Neuronal stem cell (in vitro differentiated cells): Measurements from ENCODE around the gene ATG2A.

Source experiments
- DNase-seq: peaks from one replicate; pipeline ENCODE4 v3.0.0-alpha.2; 2013; ENCODE audit warnings: low spot score
- H2AFZ ChIP-seq: one replicate; pipeline ENCODE4 v1.6.1; 2013; ENCODE audit warnings: mild to moderate bottlenecking, low read length, inconsistent platforms
- H2AK5ac ChIP-seq: 2 replicates; pipeline ENCODE4 v1.6.1; 2013; ENCODE audit warnings: low read depth, mild to moderate bottlenecking, inconsistent platforms, low read length, moderate library complexity, mixed read lengths
- H2BK120ac ChIP-seq: 2 replicates; pipeline ENCODE4 v1.6.1; 2013; ENCODE audit warnings: low read depth, mild to moderate bottlenecking, inconsistent platforms, low read length, moderate library complexity, mixed read lengths
- H2BK12ac ChIP-seq: one replicate; pipeline ENCODE4 v1.6.1; 2013; ENCODE audit warnings: low read length, inconsistent platforms
- H2BK15ac ChIP-seq: 2 replicates; pipeline ENCODE4 v1.6.1; 2013; ENCODE audit warnings: mild to moderate bottlenecking, low read length, inconsistent platforms, mixed read lengths
- H2BK5ac ChIP-seq: one replicate; pipeline ENCODE4 v1.6.1; 2013; ENCODE audit warnings: inconsistent platforms, mild to moderate bottlenecking, low read length, moderate library complexity
- H3K14ac ChIP-seq: one replicate; pipeline ENCODE4 v1.6.1; 2013; ENCODE audit warnings: low read length, inconsistent platforms
- H3K18ac ChIP-seq: 2 replicates; pipeline ENCODE4 v1.6.1; 2013; ENCODE audit warnings: low read length, inconsistent platforms
- H3K23ac ChIP-seq: 2 replicates; pipeline ENCODE4 v1.6.1; 2013; ENCODE audit warnings: low read depth, mild to moderate bottlenecking, mixed read lengths, low read length, inconsistent platforms; ENCODE audit not compliant: poor library complexity
- H3K27ac ChIP-seq: replicated peaks from 3 replicates; pipeline ENCODE4 v1.5.1; 2013; ENCODE audit warnings: low read length, inconsistent platforms
- H3K27me3 ChIP-seq, 3 experiments: 2 replicates each; pipeline ENCODE4 v1.6.1; 2013; ENCODE audit warnings: low read length in 3 of 3, mild to moderate bottlenecking in 2 of 3, inconsistent platforms in 1 of 3, low read depth in 1 of 3, mixed read lengths in 1 of 3, moderate library complexity in 1 of 3; ENCODE audit not compliant: control insufficient read depth in 3 of 3, insufficient read depth in 3 of 3
- H3K36me3 ChIP-seq, 2 donors: replicated peaks in 1 of 2; 2 replicates each; pipeline ENCODE4 v1.6.1; 2013; ENCODE audit warnings: low read length in 2 of 2; ENCODE audit not compliant: control insufficient read depth in 2 of 2, insufficient read depth in 2 of 2
- H3K4ac ChIP-seq: 2 replicates; pipeline ENCODE4 v1.6.1; 2013; ENCODE audit warnings: inconsistent platforms, mild to moderate bottlenecking, low read length, moderate library complexity
- H3K4me1 ChIP-seq, 2 donors: 1 replicate in 1 of 2; 2 replicates in 1 of 2; pipeline ENCODE4 v1.6.1; 2013; ENCODE audit warnings: low read length in 2 of 2, low read depth in 1 of 2; ENCODE audit not compliant: control insufficient read depth in 2 of 2, insufficient read depth in 1 of 2
- H3K4me2 ChIP-seq: one replicate; pipeline ENCODE4 v1.6.1; 2013; ENCODE audit warnings: mild to moderate bottlenecking, low read length, inconsistent platforms; ENCODE audit not compliant: insufficient read depth, poor library complexity, severe bottlenecking
- H3K4me3 ChIP-seq, 2 donors: 2 replicates each; pipeline ENCODE4 v1.5.1; 2013; ENCODE audit warnings: low read length in 2 of 2, mild to moderate bottlenecking in 2 of 2, inconsistent platforms in 1 of 2, moderate library complexity in 1 of 2
- H3K79me1 ChIP-seq: one replicate; pipeline ENCODE4 v1.6.1; 2013; ENCODE audit warnings: low read depth, mild to moderate bottlenecking, inconsistent platforms, low read length, moderate library complexity
- H3K9ac ChIP-seq: one replicate; pipeline ENCODE4 v1.6.1; 2013; ENCODE audit warnings: mild to moderate bottlenecking, low read depth, low read length, inconsistent platforms; ENCODE audit not compliant: poor library complexity
- H3K9me3 ChIP-seq, 2 donors: replicated peaks in 1 of 2; 2 replicates each; pipeline versions ENCODE3 to v1.6.1; 2013; ENCODE audit warnings: low read length in 2 of 2, mild to moderate bottlenecking in 2 of 2, inconsistent platforms in 1 of 2, low read depth in 1 of 2, mixed read lengths in 1 of 2, moderate library complexity in 1 of 2; ENCODE audit not compliant: control insufficient read depth in 2 of 2, insufficient read depth in 1 of 2
- H4K8ac ChIP-seq: one replicate; pipeline ENCODE4 v1.6.1; 2013; ENCODE audit warnings: low read depth, mild to moderate bottlenecking, inconsistent platforms, low read length, moderate library complexity
- H4K91ac ChIP-seq: one replicate; pipeline ENCODE4 v1.6.1; 2013; ENCODE audit warnings: low read length, low read depth, mild to moderate bottlenecking, inconsistent platforms; ENCODE audit not compliant: poor library complexity
- WGBS, 2 donors: extraction: QIAGEN DNeasy Blood & Tissue Kit; methylation state at CpG; one replicate each; pipeline ENCODE4 v1.1.7; 2013; ENCODE audit warnings: missing lambda C conversion rate in 2 of 2, mixed read lengths in 1 of 2; ENCODE audit not compliant: insufficient read length in 2 of 2, insufficient replicate concordance in 1 of 2; ENCODE audit errors: extremely low coverage in 2 of 2; 5-methylcytosine and 5-hydroxymethylcytosine counted together

Gene ATG2A

GRCh38 chr11:64933213-64933934, 16.4 kb upstream of the ATG2A start:
- no CpG with 5 or more reads among the region's 12 CpGs for WGBS, 2 donors
- DNase-seq: no peak
- H3K27ac ChIP-seq: no peak overlapping the region
- H2AK5ac ChIP-seq: no peak overlapping the region
- peaks cover 0 to 20% (median 0%) of the 10 kb centered on the region in 3 experiments for H3K27me3 ChIP-seq
- H2BK15ac ChIP-seq: peak overlapping the region; percentile 33
- H4K91ac ChIP-seq: no peak overlapping the region
- H3K4me1 ChIP-seq: peaks cover 8 to 13% of the 10 kb centered on the region in 2 donors
- no peaks in the 10 kb centered on the region for H3K9me3 ChIP-seq
- peaks cover 0 to 3% of the 10 kb centered on the region in 2 donors for H3K36me3 ChIP-seq
- no peak overlapping the region for H3K4me2 ChIP-seq
- no peak overlapping the region for H3K18ac ChIP-seq
- H3K4ac ChIP-seq: no peak overlapping the region
- no peak overlapping the region for H4K8ac ChIP-seq
- H2BK120ac ChIP-seq: no peak overlapping the region
- no peak overlapping the region for H3K4me3 ChIP-seq
- H2AFZ ChIP-seq: no peak overlapping the region
- no peak overlapping the region for H3K9ac ChIP-seq
- H2BK12ac ChIP-seq: no peak overlapping the region
- no peak overlapping the region for H3K14ac ChIP-seq
- no peaks in the 10 kb centered on the region for H3K79me1 ChIP-seq
- H2BK5ac ChIP-seq: peak overlapping the region; percentile 31
- H3K23ac ChIP-seq: peak overlapping the region; percentile 7

GRCh38 chr11:64932324-64932723, 15.3 kb upstream of the ATG2A start:
- H2BK5ac ChIP-seq: no peak overlapping the region
- no peak overlapping the region for H4K8ac ChIP-seq
- H3K9ac ChIP-seq: no peak overlapping the region
- H3K4me3 ChIP-seq: no peak overlapping the region
- H3K9me3 ChIP-seq: no peaks in the 10 kb centered on the region
- no peak overlapping the region for H2BK15ac ChIP-seq
- WGBS, 2 donors: no CpG with 5 or more reads among the region's 5 CpGs
- no peak overlapping the region for H3K18ac ChIP-seq
- H3K4ac ChIP-seq: no peak overlapping the region
- H3K27ac ChIP-seq: no peak overlapping the region
- no peak for DNase-seq
- no peak overlapping the region for H2BK12ac ChIP-seq
- no peak overlapping the region for H3K4me2 ChIP-seq
- no peaks in the 10 kb centered on the region for H3K79me1 ChIP-seq
- no peak overlapping the region for H4K91ac ChIP-seq
- H2AK5ac ChIP-seq: no peak overlapping the region
- H3K4me1 ChIP-seq: peaks cover 8 to 13% of the 10 kb centered on the region in 2 donors
- H2BK120ac ChIP-seq: no peak overlapping the region
- no peak overlapping the region for H3K14ac ChIP-seq
- peaks cover 0 to 10% (median 0%) of the 10 kb centered on the region in 3 experiments for H3K27me3 ChIP-seq
- peaks cover 0 to 6% of the 10 kb centered on the region in 2 donors for H3K36me3 ChIP-seq
- H2AFZ ChIP-seq: no peak overlapping the region
- H3K23ac ChIP-seq: no peak overlapping the region

GRCh38 chr11:64931290-64931689, 14.3 kb upstream of the ATG2A start:
- WGBS, 2 donors: no CpG with 5 or more reads among the region's 7 CpGs
- no peak overlapping the region for H3K4ac ChIP-seq

DNA sequence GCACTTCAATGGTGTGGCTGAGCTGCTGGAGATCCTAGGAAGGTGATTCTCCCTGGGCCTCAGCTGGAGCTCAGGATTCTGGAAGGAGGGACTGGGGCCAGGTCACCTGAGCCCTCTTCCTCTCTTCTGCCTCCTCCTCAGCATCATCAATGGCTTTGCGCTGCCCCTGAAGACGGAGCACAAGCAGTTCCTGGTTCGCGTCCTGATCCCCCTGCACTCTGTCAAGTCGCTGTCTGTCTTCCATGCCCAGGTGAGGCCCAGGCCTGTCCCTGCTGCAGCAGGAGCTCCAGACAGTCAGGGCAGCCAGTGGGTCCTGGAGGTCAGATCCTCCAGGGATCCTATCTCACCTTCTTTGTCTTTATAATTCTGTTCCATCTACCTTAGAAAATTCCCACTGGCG, 13.3 kb upstream of the ATG2A start:
- no peak overlapping the region for H3K9ac ChIP-seq
- H2BK15ac ChIP-seq: no peak overlapping the region
- H2BK120ac ChIP-seq: no peak overlapping the region
- H3K9me3 ChIP-seq: no peaks in the 10 kb centered on the region
- peaks cover 3 to 6% of the 10 kb centered on the region in 2 donors for H3K4me1 ChIP-seq
- no peak overlapping the region for H2BK12ac ChIP-seq
- H4K91ac ChIP-seq: no peak overlapping the region
- no peak overlapping the region for H2AK5ac ChIP-seq
- H3K79me1 ChIP-seq: no peaks in the 10 kb centered on the region
- no peak overlapping the region for H3K4me2 ChIP-seq
- peaks cover 0 to 6% of the 10 kb centered on the region in 2 donors for H3K36me3 ChIP-seq
- no peak overlapping the region for H2BK5ac ChIP-seq
- no peak overlapping the region for H3K4ac ChIP-seq
- H3K23ac ChIP-seq: no peak overlapping the region
- no CpG with 5 or more reads among the region's 6 CpGs for WGBS, 2 donors
- no peak overlapping the region for H3K14ac ChIP-seq
- no peak overlapping the region for H3K27ac ChIP-seq
- no peaks in the 10 kb centered on the region for H3K27me3 ChIP-seq
- no peak overlapping the region for H4K8ac ChIP-seq
- no peak for DNase-seq
- H3K4me3 ChIP-seq: no peak overlapping the region
- H2AFZ ChIP-seq: no peak overlapping the region
- H3K18ac ChIP-seq: no peak overlapping the region

More at GRCh38 chr11:64931290-64931689, 14.3 kb upstream of the ATG2A start:
- H3K79me1 ChIP-seq: no peaks in the 10 kb centered on the region
- H3K4me1 ChIP-seq: peaks cover 8 to 13% of the 10 kb centered on the region in 2 donors
- peaks cover 0 to under 1% (median 0%) of the 10 kb centered on the region in 3 experiments for H3K27me3 ChIP-seq
- no peak overlapping the region for H3K4me3 ChIP-seq
- no peak overlapping the region for H2BK12ac ChIP-seq
- no peak overlapping the region for H2AFZ ChIP-seq
- no peak overlapping the region for H3K27ac ChIP-seq
- H2BK5ac ChIP-seq: no peak overlapping the region
- no peak overlapping the region for H4K91ac ChIP-seq
- no peak overlapping the region for H2BK15ac ChIP-seq
- no peak overlapping the region for H3K18ac ChIP-seq
- H3K9me3 ChIP-seq: no peaks in the 10 kb centered on the region
- H2AK5ac ChIP-seq: no peak overlapping the region
- no peak overlapping the region for H4K8ac ChIP-seq
- DNase-seq: no peak
- H3K4me2 ChIP-seq: no peak overlapping the region
- H3K23ac ChIP-seq: peak overlapping the region; percentile 23
- no peak overlapping the region for H3K9ac ChIP-seq
- H3K36me3 ChIP-seq: peaks cover 0 to 6% of the 10 kb centered on the region in 2 donors
- no peak overlapping the region for H2BK120ac ChIP-seq
- no peak overlapping the region for H3K14ac ChIP-seq
